CD14-positive monocyte (primary cell): ENCODE results near the gene RPS13. TPM values are rescaled to one million over a fixed set of nuclear protein-coding genes. Genes with fewer than 3 reads are reported as not detected.
A peak's percentile ranks its signal among the peaks of the same experiment; 100 is the strongest.
"Not testable (repeated sequence)": the region's sequence is repeated elsewhere in the genome, so short reads cannot be mapped to it uniquely, and the experiment has no call there.

Source experiments
- DNase-seq, 3 donors: peaks; one replicate each; pipeline ENCODE4 v3.0.0-alpha.2; 2011 to 2022
- H2AFZ ChIP-seq: 2 replicates; pipeline ENCODE4 v1.6.0; 2012; ENCODE audit warnings: mild to moderate bottlenecking, low read depth, low read length, inconsistent platforms; ENCODE audit not compliant: insufficient read depth, poor library complexity, severe bottlenecking
- H3K27ac ChIP-seq, 2 donors: 1 replicate in 1 of 2; 2 replicates in 1 of 2; pipeline ENCODE4 v1.5.1; 2012 to 2013; ENCODE audit warnings: low read length in 2 of 2, control low read depth in 1 of 2, inconsistent platforms in 1 of 2, low read depth in 1 of 2, mild to moderate bottlenecking in 1 of 2
- H3K27me3 ChIP-seq, 2 donors: one replicate each; pipeline versions ENCODE4 v1.6.0 to v1.6.1; 2011 to 2013; ENCODE audit warnings: low read length in 2 of 2; ENCODE audit not compliant: control insufficient read depth in 2 of 2, insufficient read depth in 2 of 2
- H3K36me3 ChIP-seq, 2 donors: replicated peaks in 1 of 2; 1 replicate in 1 of 2; 2 replicates in 1 of 2; pipeline versions ENCODE4 v1.5.1 to v1.6.1; 2012 to 2013; ENCODE audit warnings: low read length in 2 of 2, control low read depth in 1 of 2, inconsistent platforms in 1 of 2, mild to moderate bottlenecking in 1 of 2; ENCODE audit not compliant: insufficient read depth in 2 of 2, control insufficient read depth in 1 of 2
- H3K4me1 ChIP-seq, 2 donors: 1 replicate in 1 of 2; 2 replicates in 1 of 2; pipeline versions ENCODE4 v1.5.1 to v1.6.1; 2012 to 2013; ENCODE audit warnings: low read length in 2 of 2, control low read depth in 1 of 2, inconsistent platforms in 1 of 2, mild to moderate bottlenecking in 1 of 2, moderate library complexity in 1 of 2; ENCODE audit not compliant: insufficient read depth in 2 of 2, control insufficient read depth in 1 of 2
- H3K4me2 ChIP-seq: replicated peaks from 2 replicates; pipeline ENCODE3; 2012; ENCODE audit warnings: low read length, moderate library complexity, mild to moderate bottlenecking; ENCODE audit not compliant: poor library complexity, severe bottlenecking; ENCODE audit errors: extremely low read depth
- H3K4me3 ChIP-seq, 3 experiments: fragments of 200-600 bp in 1 of 3; sonication (generic) in 1 of 3; replicated peaks in 1 of 3; 1 replicate in 2 of 3; 2 replicates in 1 of 3; pipeline ENCODE4 v1.5.1; 2011 to 2013; ENCODE audit warnings: low read length in 3 of 3, mild to moderate bottlenecking in 3 of 3, control low read depth in 2 of 3, low read depth in 2 of 3, inconsistent platforms in 1 of 3, moderate library complexity in 1 of 3
- H3K79me2 ChIP-seq: 2 replicates; pipeline ENCODE4 v1.6.0; 2012; ENCODE audit warnings: mild to moderate bottlenecking, control low read depth, inconsistent platforms, low read length, moderate library complexity; ENCODE audit not compliant: insufficient read depth
- H3K9ac ChIP-seq: 2 replicates; pipeline ENCODE4 v1.6.0; 2017; ENCODE audit warnings: low read length, mild to moderate bottlenecking; ENCODE audit not compliant: insufficient read depth, poor library complexity, severe bottlenecking
- H3K9me3 ChIP-seq, 2 donors: replicated peaks in 1 of 2; 1 replicate in 1 of 2; 2 replicates in 1 of 2; pipeline versions ENCODE4 v1.5.1 to v1.6.1; 2012 to 2013; ENCODE audit warnings: low read length in 2 of 2, control low read depth in 1 of 2; ENCODE audit not compliant: control insufficient read depth in 1 of 2, insufficient read depth in 1 of 2
- H4K20me1 ChIP-seq: 2 replicates; pipeline ENCODE4 v1.6.0; 2012; ENCODE audit warnings: mild to moderate bottlenecking, low read length, control low read depth, moderate library complexity; ENCODE audit not compliant: insufficient read depth
- H3K27ac Mint-ChIP-seq, 7 donors: one replicate each; pipeline ENCODE4 v1.8.0; 2020; ENCODE audit warnings: mild to moderate bottlenecking in 7 of 7, mixed read lengths in 7 of 7, moderate library complexity in 6 of 7, inconsistent platforms in 2 of 7
- H3K27me3 Mint-ChIP-seq, 3 donors: one replicate each; pipeline ENCODE4 v1.8.0; 2021 to 2022; ENCODE audit warnings: low read depth in 3 of 3, mild to moderate bottlenecking in 3 of 3, mixed read lengths in 3 of 3, moderate library complexity in 3 of 3, inconsistent platforms in 1 of 3
- H3K36me3 Mint-ChIP-seq, 2 donors: one replicate each; pipeline ENCODE4 v1.8.0; 2020; ENCODE audit warnings: mixed read lengths in 2 of 2, inconsistent platforms in 1 of 2, mild to moderate bottlenecking in 1 of 2
- H3K4me1 Mint-ChIP-seq: one replicate; pipeline ENCODE4 v1.8.0; 2020; ENCODE audit warnings: mild to moderate bottlenecking, mixed read lengths
- H3K4me3 Mint-ChIP-seq, 2 donors: one replicate each; pipeline ENCODE4 v1.8.0; 2020; ENCODE audit warnings: mild to moderate bottlenecking in 2 of 2, mixed read lengths in 2 of 2, moderate library complexity in 1 of 2
- H3K9me3 Mint-ChIP-seq, 7 donors: one replicate each; pipeline ENCODE4 v1.8.0; 2020 to 2022; ENCODE audit warnings: mixed read lengths in 7 of 7, mild to moderate bottlenecking in 6 of 7, moderate library complexity in 6 of 7, inconsistent platforms in 2 of 7
- WGBS: methylation state at CpG from one replicate; pipeline ENCODE4 v1.1.5; 2013; ENCODE audit warnings: missing lambda C conversion rate; ENCODE audit not compliant: insufficient coverage; 5-methylcytosine and 5-hydroxymethylcytosine counted together
- intact Hi-C, 2 donors: fragments of 100-400 bp; cut with micrococcal nuclease; formaldehyde crosslinking; loops; one replicate each; pipeline versions ENCODE4 v1.15.0 to v1.15.1; 2023
- polyA plus RNA-seq, 3 donors: library from polyadenylated mRNA; depleted of rRNA in 1 of 3; unstranded in 2 of 3; stranded (reverse) in 1 of 3; fragments of 300-500 nt in 2 of 3; fragments of >200 nt in 1 of 3; fragmentation: Illumina TruSeq in 2 of 3; gene quantifications; 1 replicate in 2 of 3; 2 replicates in 1 of 3; pipeline ENCODE4 v1.2.3, GENCODE V29; 2012 to 2021
- TF ChIP-seq, protein P1 (sequence below): fragments of 200-600 bp; IDR thresholded peaks from one replicate; pipeline ENCODE4 v1.8.0; 2022; ENCODE audit warnings: antibody characterized with exemption, mild to moderate bottlenecking

RPS13 gene
- polyA plus RNA-seq, 3 donors: 1,050 to 1,357 (median 1,271) TPM

DNA sequence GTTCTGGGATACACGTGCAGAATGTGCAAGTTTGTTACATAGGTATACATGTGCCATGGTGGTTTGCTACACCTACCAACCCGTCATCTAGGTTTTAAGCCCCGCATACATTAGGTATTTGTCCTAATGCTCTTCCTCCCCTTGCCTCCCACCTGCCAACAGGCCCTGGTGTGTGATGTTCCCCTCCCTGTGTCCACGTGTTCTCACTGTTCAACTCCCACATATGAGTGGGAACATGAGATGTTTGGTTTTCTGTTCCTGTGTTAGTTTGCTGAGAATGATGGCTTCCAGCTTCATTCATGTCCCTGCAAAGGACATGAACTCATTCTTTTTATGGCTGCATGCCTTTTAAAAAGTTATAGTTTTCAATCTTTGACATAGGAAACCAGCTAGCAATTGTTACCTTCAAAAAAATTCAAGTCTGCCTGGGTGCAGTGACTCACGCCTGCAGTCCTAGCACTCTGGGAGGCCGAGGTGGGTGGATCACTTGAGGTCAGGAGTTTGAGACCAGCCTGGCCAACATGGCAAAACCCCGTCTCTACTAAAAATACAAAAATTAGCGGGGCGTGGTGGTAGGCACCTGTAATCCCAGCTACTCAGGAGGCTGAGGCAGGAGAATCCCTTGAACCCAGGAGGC, 28.1 kb upstream of the RPS13 start:
- intact Hi-C loops, H3K4me1 Mint-ChIP-seq, H3K9me3 ChIP-seq, H3K79me2 ChIP-seq, H3K4me3 Mint-ChIP-seq, H3K4me3 ChIP-seq, DNase-seq, H2AFZ ChIP-seq, H4K20me1 ChIP-seq, H3K9ac ChIP-seq, H3K4me1 ChIP-seq, H3K27me3 Mint-ChIP-seq, H3K27ac ChIP-seq, H3K4me2 ChIP-seq, H3K27me3 ChIP-seq, H3K9me3 Mint-ChIP-seq: not testable (repeated sequence)
- 100% methylated on average over 4 of the region's 9 CpGs for WGBS
- peak overlapping the region in 1 of 7 donors; percentile 89 for H3K27ac Mint-ChIP-seq
- H3K36me3 ChIP-seq: peaks cover 40 to 91% of the 10 kb centered on the region in 2 donors
- peaks cover 49 to 79% of the 10 kb centered on the region in 2 donors for H3K36me3 Mint-ChIP-seq

DNA sequence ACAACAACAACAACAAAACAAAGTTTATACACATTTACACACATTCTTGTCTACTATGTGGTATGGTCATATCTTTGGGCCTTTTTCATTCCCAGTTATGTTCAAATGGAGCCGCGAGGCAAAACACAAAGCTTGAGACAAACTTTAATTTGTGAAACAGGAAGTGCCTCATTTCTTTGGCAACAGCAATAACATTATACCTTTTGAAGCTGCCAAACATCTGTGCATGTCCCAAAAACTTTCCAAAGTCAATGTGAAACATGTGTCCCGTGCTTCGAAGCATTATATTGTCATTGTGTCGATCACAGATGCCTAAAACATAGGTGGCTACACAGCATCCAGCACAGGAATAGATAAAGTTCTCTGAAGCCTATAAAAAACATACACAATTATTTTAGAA, 25.0 kb upstream of the RPS13 start:
- 100% methylated on average over 2 of the region's 5 CpGs for WGBS
- no peaks in the 10 kb centered on the region for H3K79me2 ChIP-seq

More for the DNA sequence above, 25.0 kb upstream of the RPS13 start:
- Mint-ChIP-seq H3K27ac (no peak overlapping the region), H3K4me1 (peaks cover 20% of the 10 kb centered on the region), H3K9me3 (no peaks in the 10 kb centered on the region), H3K27me3 (peaks cover 0 to 5% (median 0%) of the 10 kb centered on the region in 3 donors), H3K4me3 (no peak overlapping the region), H3K36me3 (peaks cover 35 to 64% of the 10 kb centered on the region in 2 donors)
- Histone ChIP-seq H3K4me2 (no peak overlapping the region), H3K9me3 (no peaks in the 10 kb centered on the region), H3K27me3 (no peaks in the 10 kb centered on the region), H3K4me3 (no peak overlapping the region), H3K4me1 (peaks cover 19 to 23% of the 10 kb centered on the region in 2 donors), H4K20me1 (no peaks in the 10 kb centered on the region), H3K9ac (no peak overlapping the region), H3K27ac (no peak overlapping the region), H2AFZ (no peak overlapping the region), H3K36me3 (peaks cover 30 to 62% of the 10 kb centered on the region in 2 donors)
- intact Hi-C loops: no loop called here
- TF ChIP-seq, protein P1, sequence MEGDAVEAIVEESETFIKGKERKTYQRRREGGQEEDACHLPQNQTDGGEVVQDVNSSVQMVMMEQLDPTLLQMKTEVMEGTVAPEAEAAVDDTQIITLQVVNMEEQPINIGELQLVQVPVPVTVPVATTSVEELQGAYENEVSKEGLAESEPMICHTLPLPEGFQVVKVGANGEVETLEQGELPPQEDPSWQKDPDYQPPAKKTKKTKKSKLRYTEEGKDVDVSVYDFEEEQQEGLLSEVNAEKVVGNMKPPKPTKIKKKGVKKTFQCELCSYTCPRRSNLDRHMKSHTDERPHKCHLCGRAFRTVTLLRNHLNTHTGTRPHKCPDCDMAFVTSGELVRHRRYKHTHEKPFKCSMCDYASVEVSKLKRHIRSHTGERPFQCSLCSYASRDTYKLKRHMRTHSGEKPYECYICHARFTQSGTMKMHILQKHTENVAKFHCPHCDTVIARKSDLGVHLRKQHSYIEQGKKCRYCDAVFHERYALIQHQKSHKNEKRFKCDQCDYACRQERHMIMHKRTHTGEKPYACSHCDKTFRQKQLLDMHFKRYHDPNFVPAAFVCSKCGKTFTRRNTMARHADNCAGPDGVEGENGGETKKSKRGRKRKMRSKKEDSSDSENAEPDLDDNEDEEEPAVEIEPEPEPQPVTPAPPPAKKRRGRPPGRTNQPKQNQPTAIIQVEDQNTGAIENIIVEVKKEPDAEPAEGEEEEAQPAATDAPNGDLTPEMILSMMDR: no peak
- no peak for DNase-seq
